Kidney (tissue), 14 donors: ENCODE data around the gene N4BP2L1. TPM values are rescaled to one million over a fixed set of nuclear protein-coding genes. Genes with fewer than 3 reads are reported as not detected.

Experiments used
- DNase-seq, 5 donors: peaks; one replicate each; pipeline ENCODE4 v3.0.0-alpha.2; 2013 to 2020
- FAIRE-seq: peaks from 2 replicates; lab custom pipeline; 2012; peaks lifted over from hg19 to GRCh38; lab: Jason Lieb, UNC
- H3K27ac ChIP-seq, 2 donors: one replicate each; pipeline ENCODE4 v1.7.0; 2013; ENCODE audit warnings: low read depth in 2 of 2, low read length in 2 of 2, inconsistent platforms in 1 of 2
- H3K27me3 ChIP-seq: one replicate; pipeline ENCODE4 v1.7.1; 2013; ENCODE audit warnings: low read length, inconsistent platforms; ENCODE audit not compliant: control insufficient read depth, insufficient read depth
- H3K36me3 ChIP-seq, 3 donors: one replicate each; pipeline versions ENCODE4 v1.7.0 to v1.7.1; 2013; ENCODE audit warnings: low read length in 3 of 3, control low read depth in 1 of 3, inconsistent platforms in 1 of 3; ENCODE audit not compliant: insufficient read depth in 3 of 3, control insufficient read depth in 2 of 3
- H3K4me1 ChIP-seq, 3 donors: one replicate each; pipeline versions ENCODE4 v1.7.0 to v1.7.1; 2013; ENCODE audit warnings: low read length in 3 of 3, inconsistent platforms in 1 of 3, low read depth in 1 of 3; ENCODE audit not compliant: control insufficient read depth in 2 of 3, insufficient read depth in 2 of 3
- H3K4me3 ChIP-seq, 3 donors: one replicate each; pipeline versions ENCODE4 v1.7.0 to v1.8.1; 2013; ENCODE audit warnings: low read length in 3 of 3, control low read depth in 1 of 3, inconsistent platforms in 1 of 3
- H3K9ac ChIP-seq, 3 donors: one replicate each; pipeline versions ENCODE4 v1.7.0 to v1.7.1; 2013; ENCODE audit warnings: low read length in 3 of 3, control low read depth in 1 of 3, inconsistent platforms in 1 of 3
- H3K9me3 ChIP-seq, 3 donors: one replicate each; pipeline versions ENCODE4 v1.7.0 to v1.7.1; 2013; ENCODE audit warnings: low read length in 3 of 3, control low read depth in 1 of 3, inconsistent platforms in 1 of 3; ENCODE audit not compliant: control insufficient read depth in 2 of 3, insufficient read depth in 1 of 3
- intact Hi-C: fragments of 100-400 bp; cut with DNase I; formaldehyde crosslinking; loops from one replicate; pipeline ENCODE4 v1.11.1; 2022
- polyA plus RNA-seq: library from polyadenylated mRNA; stranded (reverse); fragments of 350-450 nt; fragmentation: Illumina TruSeq; extraction: RNeasy Lipid Tissue Mini Kit (QIAGEN cat#74804); gene quantifications from one replicate; pipeline ENCODE4 v1.2.3, GENCODE V29; 2014; ENCODE audit warnings: low read depth, low replicate concordance; ENCODE audit not compliant: insufficient read depth
- total RNA-seq: library from RNA; stranded (reverse); fragmentation: NEBNext Ultra II Directional; extraction: Animal tissue kit (Norgen Biotek cat#: 25700); gene quantifications from one replicate; pipeline ENCODE4 v1.2.1, GENCODE V29; 2021
- TF ChIP-seq, protein P1 (sequence below): IDR thresholded peaks from 3 replicates; pipeline ENCODE4 v1.5.1; 2012; ENCODE audit warnings: mild to moderate bottlenecking, moderate library complexity, borderline replicate concordance; ENCODE audit not compliant: insufficient read depth; ENCODE audit errors: extremely low read depth
- donor health status: control.
- donor health status: control.
- donor health status: control.
- donor health status: control.
- donor health status: control.
- donor health status: DM: yes; HTN: yes; CAD: no.
- donor health status: Normal renal cell carcinoma (clear cell type).

Gene N4BP2L1
- total and polyA plus RNA-seq, 2 donors from 2014 or later, result 10.1 to 14.5 TPM

DNA sequence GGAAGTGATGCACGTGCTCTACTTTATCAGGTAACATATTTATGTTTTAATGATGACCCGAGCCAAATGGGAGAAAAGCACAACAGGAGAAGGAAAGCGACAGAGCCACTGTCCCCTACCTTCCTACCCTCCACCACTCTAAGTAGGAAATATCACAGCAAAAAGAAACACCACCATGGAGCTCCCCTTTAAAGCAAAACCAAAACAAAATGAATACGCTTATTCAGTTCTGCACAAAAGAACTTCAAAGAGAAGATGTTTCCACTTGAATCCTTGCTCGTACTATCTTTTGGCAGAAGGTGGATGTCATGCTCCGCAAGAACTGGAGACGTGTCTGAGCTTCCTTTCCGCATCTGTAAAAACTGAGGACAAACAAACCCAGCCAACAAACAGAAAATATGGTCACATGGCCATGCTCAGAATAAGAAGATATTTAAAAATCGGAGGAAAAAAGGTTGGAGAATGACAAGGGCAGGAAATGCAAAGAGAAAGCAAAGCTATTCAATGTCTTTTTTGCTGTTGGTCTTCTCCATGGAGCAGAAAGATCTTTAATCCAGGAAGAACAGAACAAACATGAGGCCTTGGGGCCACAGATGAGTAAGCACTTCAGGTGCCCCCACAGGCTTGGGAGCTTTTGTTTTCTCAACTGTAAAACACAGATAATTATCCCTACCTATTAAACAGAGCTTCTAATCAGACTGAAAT, 19.5 kb downstream of the N4BP2L1 start:
- intact Hi-C loops, result no loop called here
- DNase-seq, result peak in 2 of 5 donors; percentile 6
- TF ChIP-seq, protein P1, sequence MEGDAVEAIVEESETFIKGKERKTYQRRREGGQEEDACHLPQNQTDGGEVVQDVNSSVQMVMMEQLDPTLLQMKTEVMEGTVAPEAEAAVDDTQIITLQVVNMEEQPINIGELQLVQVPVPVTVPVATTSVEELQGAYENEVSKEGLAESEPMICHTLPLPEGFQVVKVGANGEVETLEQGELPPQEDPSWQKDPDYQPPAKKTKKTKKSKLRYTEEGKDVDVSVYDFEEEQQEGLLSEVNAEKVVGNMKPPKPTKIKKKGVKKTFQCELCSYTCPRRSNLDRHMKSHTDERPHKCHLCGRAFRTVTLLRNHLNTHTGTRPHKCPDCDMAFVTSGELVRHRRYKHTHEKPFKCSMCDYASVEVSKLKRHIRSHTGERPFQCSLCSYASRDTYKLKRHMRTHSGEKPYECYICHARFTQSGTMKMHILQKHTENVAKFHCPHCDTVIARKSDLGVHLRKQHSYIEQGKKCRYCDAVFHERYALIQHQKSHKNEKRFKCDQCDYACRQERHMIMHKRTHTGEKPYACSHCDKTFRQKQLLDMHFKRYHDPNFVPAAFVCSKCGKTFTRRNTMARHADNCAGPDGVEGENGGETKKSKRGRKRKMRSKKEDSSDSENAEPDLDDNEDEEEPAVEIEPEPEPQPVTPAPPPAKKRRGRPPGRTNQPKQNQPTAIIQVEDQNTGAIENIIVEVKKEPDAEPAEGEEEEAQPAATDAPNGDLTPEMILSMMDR, result no peak
- peaks cover 0 to 6% (median 2%) of the 10 kb centered on the region in 3 donors for H3K36me3 ChIP-seq
- peaks cover 0 to 7% (median 0%) of the 10 kb centered on the region in 3 donors for H3K4me1 ChIP-seq
- no peak overlapping the region for H3K9ac ChIP-seq
- no peaks in the 10 kb centered on the region for H3K9me3 ChIP-seq
- no peak overlapping the region for H3K27ac ChIP-seq
- no peak overlapping the region for H3K4me3 ChIP-seq
- no peaks in the 10 kb centered on the region for H3K27me3 ChIP-seq
- FAIRE-seq, result no peak

DNA sequence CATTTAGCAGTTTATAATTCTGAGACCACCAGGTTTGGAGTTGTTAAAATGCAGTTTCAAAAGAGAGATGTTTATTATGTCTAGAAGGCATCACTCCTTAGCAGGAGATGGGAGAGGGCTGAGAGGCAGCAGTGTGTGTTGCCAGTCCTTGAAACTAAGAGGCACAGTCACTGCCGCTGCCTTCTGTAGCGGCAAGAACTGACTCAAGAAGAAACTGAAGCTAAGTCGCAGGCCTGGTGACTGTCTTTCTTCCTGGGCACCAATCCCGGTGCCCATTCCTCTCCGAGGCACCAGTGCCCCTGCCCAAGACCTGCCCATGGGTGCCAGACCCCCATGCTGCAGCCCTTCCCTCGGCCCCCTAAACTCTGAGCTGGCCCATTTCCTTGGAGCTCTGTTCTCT, 20.1 kb downstream of the N4BP2L1 start:
- DNase-seq (no peak), FAIRE-seq (no peak)
- Histone ChIP-seq H3K4me1 (peaks cover 0 to 7% (median 0%) of the 10 kb centered on the region in 3 donors), H3K9ac (no peak overlapping the region), H3K36me3 (peaks cover 0 to 6% (median 2%) of the 10 kb centered on the region in 3 donors), H3K27ac (no peak overlapping the region), H3K9me3 (no peaks in the 10 kb centered on the region), H3K4me3 (no peak overlapping the region), H3K27me3 (no peaks in the 10 kb centered on the region)
- TF ChIP-seq, protein P1, result no peak
- intact Hi-C loops, result no loop called here

DNA sequence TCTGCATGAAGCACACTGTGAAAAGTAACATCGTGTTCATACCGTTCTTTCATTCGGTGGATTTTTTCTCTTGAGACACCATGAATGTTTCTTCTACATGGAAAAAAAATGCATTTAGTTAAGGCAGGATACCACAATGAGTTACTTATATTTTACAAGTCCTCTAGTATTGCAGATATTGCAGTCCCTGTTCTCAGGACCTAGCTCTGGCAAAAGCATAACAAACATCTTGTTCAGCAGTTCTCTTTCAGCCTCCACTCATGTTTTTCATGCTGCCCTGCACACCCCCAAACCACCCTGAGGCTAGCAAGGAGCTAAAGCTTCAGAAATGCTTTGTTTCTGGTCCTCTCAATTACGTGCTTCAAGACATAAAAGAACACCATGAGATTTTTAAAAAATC, 24.8 kb downstream of the N4BP2L1 start:
- TF ChIP-seq, protein P1, result no peak
- Histone ChIP-seq H3K4me1 (no peaks in the 10 kb centered on the region), H3K27me3 (no peaks in the 10 kb centered on the region), H3K36me3 (peaks cover 0 to 6% (median 5%) of the 10 kb centered on the region in 3 donors), H3K4me3 (no peak overlapping the region), H3K9ac (no peak overlapping the region), H3K9me3 (no peaks in the 10 kb centered on the region), H3K27ac (no peak overlapping the region)
- intact Hi-C loops, result no loop called here
- DNase-seq, result no peak
- FAIRE-seq, result no peak
